SK-N-SH (cell line): ENCODE results near the gene PRKCD.

Experiments used
- CTCF ChIP-seq: fragments of 200-600 bp; sonication (generic); IDR thresholded peaks from 2 replicates; pipeline ENCODE4 v1.6.1; 2017; ENCODE audit warnings: antibody characterized with exemption, mild to moderate bottlenecking, moderate library complexity
- EP300 ChIP-seq, 2 experiments: IDR thresholded peaks; 2 replicates each; pipeline versions ENCODE4 v1.4.0 to v1.6.1; 2012; ENCODE audit warnings: borderline replicate concordance in 1 of 2, low read depth in 1 of 2, low read length in 1 of 2
- EZH2phosphoT487 ChIP-seq: fragments of 200-600 bp; sonication (generic); IDR thresholded peaks from 2 replicates; pipeline ENCODE4 v1.6.1; 2017; ENCODE audit warnings: low read depth, mixed run types, mild to moderate bottlenecking, antibody characterized with exemption, moderate library complexity, borderline replicate concordance
- POLR2AphosphoS5 ChIP-seq: IDR thresholded peaks from 2 replicates; pipeline ENCODE4 v1.6.1; 2012; ENCODE audit warnings: low read depth, low read length
- RXRA ChIP-seq: IDR thresholded peaks from 2 replicates; pipeline ENCODE4 v1.4.0; 2012; ENCODE audit warnings: low read depth, mild to moderate bottlenecking, borderline replicate concordance

DNA sequence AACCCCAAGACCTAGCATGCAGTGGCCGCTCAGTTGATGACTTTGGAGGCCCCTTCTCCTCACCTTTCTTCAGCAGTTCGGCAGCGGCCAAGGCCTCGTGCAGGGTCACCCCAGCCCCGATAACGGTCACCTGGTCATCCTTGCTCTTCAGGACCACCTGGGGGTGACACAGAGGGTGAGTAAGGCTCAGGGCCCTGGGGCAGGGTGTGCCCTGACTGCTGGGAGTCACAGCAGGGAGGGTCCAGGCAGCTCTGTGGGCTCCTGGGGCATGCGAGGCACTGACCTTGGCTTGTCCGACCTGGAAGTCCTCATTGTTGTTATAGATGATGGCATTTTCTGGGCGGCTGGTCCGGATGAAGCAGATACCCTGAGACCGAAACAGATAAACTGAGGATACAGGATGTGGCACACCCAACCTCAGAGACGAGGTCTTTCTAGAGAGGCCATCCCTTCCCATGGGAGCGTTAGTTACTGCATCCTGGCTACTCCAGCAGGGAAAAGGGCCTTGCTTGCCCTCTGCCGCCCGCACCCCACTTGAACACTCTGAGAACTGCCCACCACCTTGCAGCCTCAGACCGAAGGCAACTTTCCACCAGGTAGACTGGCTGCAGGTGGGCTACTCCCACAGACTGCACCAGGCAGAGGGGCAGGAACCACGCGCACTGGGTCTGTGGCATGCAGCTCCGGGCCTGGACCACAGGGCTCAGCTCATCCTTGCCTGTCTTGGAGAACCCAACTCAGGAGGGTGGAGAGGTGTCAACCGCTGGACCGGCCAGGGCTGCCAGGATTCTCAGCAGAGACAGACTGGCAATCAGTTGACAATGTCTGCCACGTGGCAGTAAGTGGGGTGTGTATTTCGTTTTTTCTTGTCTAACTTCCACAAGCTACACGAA lies 67.2 kb downstream of the PRKCD start:
- no peak for TF ChIP-seq CTCF
- no peak for TF ChIP-seq EZH2phosphoT487
- no peak for TF ChIP-seq EP300 (IDR thresholded peaks at IDR 0.05; ENCODE audit: borderline replicate concordance in 1 of 2, low read depth in 1 of 2, low read length in 1 of 2)
- TF ChIP-seq RXRA, result no peak
- TF ChIP-seq POLR2AphosphoS5, result no peak
